PC-9 (cell line): ENCODE measurements around the gene SMIM1.

Source experiments
- EZH2 ChIP-seq: fragments of 200-600 bp; sonication (generic); IDR thresholded peaks from 2 replicates; pipeline ENCODE4 v1.8.0; 2017; ENCODE audit warnings: antibody characterized with exemption, low read depth
- TF ChIP-seq, protein P1 (sequence below): fragments of 200-600 bp; sonication (generic); conservative IDR thresholded peaks from 2 replicates; pipeline ENCODE4 v1.6.1; 2017; ENCODE audit warnings: mixed run types, antibody characterized with exemption, mild to moderate bottlenecking, moderate library complexity

DNA sequence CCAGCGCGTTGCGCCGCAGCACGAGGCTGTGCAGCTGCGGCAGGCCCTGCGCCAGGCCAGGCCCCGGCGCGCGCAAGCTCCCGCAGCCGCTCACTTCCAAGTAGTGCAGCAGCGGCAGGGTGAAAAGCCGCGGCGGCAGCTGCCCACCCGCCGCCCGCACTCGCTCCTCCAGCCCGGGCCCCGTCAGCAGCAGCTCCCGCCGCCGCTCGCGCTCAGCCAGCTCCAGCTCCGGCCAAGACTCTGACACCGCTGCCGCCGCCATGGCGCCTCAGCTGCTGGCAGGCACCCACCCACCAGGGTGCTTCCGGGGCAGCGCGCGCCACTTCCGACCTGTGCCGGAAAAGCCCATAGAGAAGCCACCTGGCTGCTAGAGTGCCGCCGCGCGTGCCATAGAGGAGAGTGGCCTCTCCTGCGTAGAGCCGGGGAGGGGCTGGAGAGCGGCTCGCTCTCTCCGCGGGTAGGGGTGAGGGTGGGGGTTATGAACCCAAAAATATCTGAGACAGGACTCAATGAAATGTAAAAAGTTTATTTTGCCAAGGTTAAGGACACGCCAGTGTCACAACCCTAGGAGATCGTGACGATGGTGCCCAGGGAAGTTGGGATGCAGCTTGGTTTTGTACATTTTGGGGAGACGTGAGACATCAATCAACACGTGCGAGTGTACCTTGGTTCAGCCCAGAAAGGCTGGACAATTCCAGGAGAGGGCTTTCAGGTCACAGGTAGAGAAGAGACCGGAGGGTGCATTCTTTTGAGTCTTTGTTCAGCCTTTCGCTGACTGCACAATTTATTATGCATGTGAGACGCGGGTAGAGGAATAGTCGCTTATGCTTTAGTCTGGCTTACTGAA is 23.9 kb downstream of the SMIM1 start, which contains the start of gene LRRC47:
- TF ChIP-seq, protein P1, sequence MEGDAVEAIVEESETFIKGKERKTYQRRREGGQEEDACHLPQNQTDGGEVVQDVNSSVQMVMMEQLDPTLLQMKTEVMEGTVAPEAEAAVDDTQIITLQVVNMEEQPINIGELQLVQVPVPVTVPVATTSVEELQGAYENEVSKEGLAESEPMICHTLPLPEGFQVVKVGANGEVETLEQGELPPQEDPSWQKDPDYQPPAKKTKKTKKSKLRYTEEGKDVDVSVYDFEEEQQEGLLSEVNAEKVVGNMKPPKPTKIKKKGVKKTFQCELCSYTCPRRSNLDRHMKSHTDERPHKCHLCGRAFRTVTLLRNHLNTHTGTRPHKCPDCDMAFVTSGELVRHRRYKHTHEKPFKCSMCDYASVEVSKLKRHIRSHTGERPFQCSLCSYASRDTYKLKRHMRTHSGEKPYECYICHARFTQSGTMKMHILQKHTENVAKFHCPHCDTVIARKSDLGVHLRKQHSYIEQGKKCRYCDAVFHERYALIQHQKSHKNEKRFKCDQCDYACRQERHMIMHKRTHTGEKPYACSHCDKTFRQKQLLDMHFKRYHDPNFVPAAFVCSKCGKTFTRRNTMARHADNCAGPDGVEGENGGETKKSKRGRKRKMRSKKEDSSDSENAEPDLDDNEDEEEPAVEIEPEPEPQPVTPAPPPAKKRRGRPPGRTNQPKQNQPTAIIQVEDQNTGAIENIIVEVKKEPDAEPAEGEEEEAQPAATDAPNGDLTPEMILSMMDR, result no peak
- TF ChIP-seq EZH2, result no peak
